SH-SY5Y (cell line): Measurements from ENCODE around the gene C5.

Experiments
- GATA2 ChIP-seq: IDR thresholded peaks from 2 replicates; pipeline ENCODE4 v1.6.1; 2011; ENCODE audit warnings: mild to moderate bottlenecking, low read depth, low read length
- GATA3 ChIP-seq: IDR thresholded peaks from 2 replicates; pipeline ENCODE4 v1.6.1; 2011; ENCODE audit warnings: low read depth, mild to moderate bottlenecking, low read length, moderate library complexity

DNA sequence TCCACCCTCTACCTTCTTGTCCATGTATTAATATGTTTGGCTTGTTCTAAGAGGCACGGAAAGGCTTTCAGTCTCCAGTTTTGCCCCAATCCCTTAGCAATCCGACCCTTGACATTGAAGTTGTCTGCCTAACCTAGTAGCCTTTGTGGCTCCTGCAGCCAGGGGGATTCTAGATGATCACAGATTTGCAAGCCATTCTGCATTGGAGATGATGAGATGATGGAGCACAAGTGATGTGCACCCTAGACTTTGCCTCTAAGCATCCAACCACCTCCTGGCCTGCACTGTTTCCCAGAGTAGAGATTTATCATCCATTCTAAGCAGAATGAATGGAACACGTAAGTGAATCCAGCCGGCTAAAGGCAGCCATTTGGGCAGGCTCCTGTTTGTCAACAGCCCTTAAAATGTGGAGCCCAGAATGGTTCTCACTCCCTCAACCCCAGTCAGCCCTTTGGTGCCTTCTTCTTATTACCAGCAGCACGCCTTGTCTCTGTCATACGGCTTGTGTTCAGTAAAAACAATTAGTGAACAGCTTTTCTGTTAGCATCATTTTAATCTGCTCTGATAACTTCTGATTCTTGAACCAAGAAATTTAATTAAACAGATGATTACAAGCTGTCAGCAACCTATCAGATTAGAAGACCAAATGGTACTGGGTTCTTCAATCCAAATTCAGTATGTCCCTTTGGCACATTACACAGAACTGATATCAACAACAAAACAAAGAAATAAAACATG is 117.8 kb downstream of the C5 start:
- peak; percentile 37 for TF ChIP-seq GATA2
- TF ChIP-seq GATA3: 0 out of 2 replicates have a peak, but pooled peaks have one; percentile 14
